Gastroesophageal sphincter (tissue), 4 donors: Measurements from ENCODE around the gene MACROD2. TPM values are rescaled to one million over a fixed set of nuclear protein-coding genes. Genes with fewer than 3 reads are reported as not detected.

Experiments used
- ATAC-seq: fragments of 150-250 bp; one replicate; pipeline ENCODE4 v1.9.1; 2016; ENCODE audit warnings: mild to moderate bottlenecking, moderate library complexity
- H3K27ac ChIP-seq, 4 donors: fragments of 200-600 bp; sonication (generic) in 3 of 4; 1 replicate in 3 of 4; 2 replicates in 1 of 4; pipeline ENCODE4 v1.5.1; 2016 to 2019
- H3K27me3 ChIP-seq: fragments of 200-600 bp; sonication (generic); one replicate; pipeline ENCODE4 v1.5.1; 2019
- H3K36me3 ChIP-seq, 2 donors: fragments of 200-600 bp; sonication (generic); one replicate each; pipeline ENCODE4 v1.5.1; 2019; ENCODE audit warnings: control low read depth in 1 of 2
- H3K4me1 ChIP-seq, 3 donors: fragments of 200-600 bp; sonication (generic); 1 replicate in 2 of 3; 2 replicates in 1 of 3; pipeline ENCODE4 v1.5.1; 2016 to 2019; ENCODE audit warnings: control low read depth in 2 of 3
- H3K4me3 ChIP-seq, 2 donors: fragments of 200-600 bp; sonication (generic); one replicate each; pipeline ENCODE4 v1.5.1; 2019; ENCODE audit warnings: mild to moderate bottlenecking in 1 of 2, moderate library complexity in 1 of 2
- H3K9me3 ChIP-seq, 3 donors: fragments of 200-600 bp; sonication (generic); one replicate each; pipeline ENCODE4 v1.5.1; 2017 to 2019; ENCODE audit warnings: control low read depth in 2 of 3
- EP300 ChIP-seq: sonication (generic); formaldehyde crosslinking; IDR thresholded peaks from one replicate; pipeline ENCODE4 v1.6.1; 2017; ENCODE audit warnings: antibody characterized with exemption, mild to moderate bottlenecking
- POLR2A ChIP-seq, 2 donors: fragments of 450-650 bp; IDR thresholded peaks; one replicate each; pipeline ENCODE4 v1.6.1; 2017; ENCODE audit warnings: antibody characterized with exemption in 2 of 2, mild to moderate bottlenecking in 2 of 2, moderate library complexity in 1 of 2
- POLR2AphosphoS5 ChIP-seq: sonication (generic); formaldehyde crosslinking; IDR thresholded peaks from one replicate; pipeline ENCODE4 v1.6.1; 2017; ENCODE audit warnings: antibody characterized with exemption
- WGBS, 2 donors: methylation state at CpG; one replicate each; pipeline ENCODE4 v1.1.5; 2018; ENCODE audit warnings: low coverage in 1 of 2; 5-methylcytosine and 5-hydroxymethylcytosine counted together
- total RNA-seq, 4 donors: library from RNA; depleted of rRNA; stranded (reverse); fragments of >200 nt; gene quantifications; one replicate each; pipeline ENCODE4 v1.1.0, GENCODE V29; 2016
- TF ChIP-seq, protein P1 (sequence below), 4 experiments: fragments of 200-600 bp in 2 of 4; fragments of 450-650 bp in 2 of 4; sonication (generic) in 1 of 4; IDR thresholded peaks; one replicate each; pipeline ENCODE4 v1.5.1; 2017 to 2019; ENCODE audit warnings: antibody characterized with exemption in 4 of 4, mild to moderate bottlenecking in 2 of 4, moderate library complexity in 2 of 4

MACROD2 gene
- total RNA-seq, 4 donors from 2014 or later: 4.0 to 12.1 (median 7.4) TPM

DNA sequence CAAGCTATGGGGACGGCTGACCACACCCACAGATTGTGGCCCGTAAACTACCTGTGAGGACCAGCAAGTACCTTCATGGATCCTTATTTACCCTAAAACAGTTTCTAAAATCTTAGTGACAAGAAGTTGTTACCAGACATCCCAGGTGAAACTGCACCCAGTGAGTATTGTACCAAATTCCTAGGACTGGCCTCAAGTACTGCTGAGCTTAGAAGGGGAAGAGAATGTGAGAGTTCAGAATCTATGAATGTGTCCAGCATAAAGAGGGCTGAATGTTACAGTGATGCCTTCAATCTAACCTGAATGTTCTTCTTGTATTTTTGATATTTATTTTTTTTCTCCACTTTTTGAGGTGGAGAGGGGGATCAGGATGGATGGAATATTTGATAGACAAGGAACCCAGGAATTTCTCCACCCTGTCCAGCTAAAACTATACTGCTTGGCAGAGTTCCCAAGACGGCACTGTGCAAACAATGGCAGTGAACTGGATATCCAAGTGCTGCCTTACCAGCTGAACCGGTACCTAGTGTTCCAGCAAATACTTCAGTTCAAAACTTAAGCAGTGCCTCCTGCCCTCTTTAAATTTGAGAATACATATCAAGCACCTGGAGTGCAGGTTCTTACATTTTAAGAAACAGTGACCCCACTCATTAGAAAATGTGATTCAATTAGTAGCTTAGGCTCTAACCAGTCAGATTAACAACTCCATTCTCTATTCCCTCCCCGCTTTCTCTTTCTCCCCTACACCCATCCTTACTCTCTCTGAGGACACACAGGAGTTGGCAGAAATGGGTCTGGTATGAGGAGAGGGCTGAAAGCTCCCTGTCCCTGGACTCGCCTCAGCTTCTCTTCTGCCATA, 769.4 kb downstream of the MACROD2 start:
- no peaks in the 10 kb centered on the region for H3K27me3 ChIP-seq
- WGBS, 2 donors: 72 to 85% methylated on average over 3 to 4 of the region's 6 CpGs
- no peak for ATAC-seq
- no peak overlapping the region for H3K27ac ChIP-seq
- TF ChIP-seq POLR2A (IDR thresholded peaks at IDR 0.05): no peak
- TF ChIP-seq EP300: no peak
- TF ChIP-seq, protein P1, sequence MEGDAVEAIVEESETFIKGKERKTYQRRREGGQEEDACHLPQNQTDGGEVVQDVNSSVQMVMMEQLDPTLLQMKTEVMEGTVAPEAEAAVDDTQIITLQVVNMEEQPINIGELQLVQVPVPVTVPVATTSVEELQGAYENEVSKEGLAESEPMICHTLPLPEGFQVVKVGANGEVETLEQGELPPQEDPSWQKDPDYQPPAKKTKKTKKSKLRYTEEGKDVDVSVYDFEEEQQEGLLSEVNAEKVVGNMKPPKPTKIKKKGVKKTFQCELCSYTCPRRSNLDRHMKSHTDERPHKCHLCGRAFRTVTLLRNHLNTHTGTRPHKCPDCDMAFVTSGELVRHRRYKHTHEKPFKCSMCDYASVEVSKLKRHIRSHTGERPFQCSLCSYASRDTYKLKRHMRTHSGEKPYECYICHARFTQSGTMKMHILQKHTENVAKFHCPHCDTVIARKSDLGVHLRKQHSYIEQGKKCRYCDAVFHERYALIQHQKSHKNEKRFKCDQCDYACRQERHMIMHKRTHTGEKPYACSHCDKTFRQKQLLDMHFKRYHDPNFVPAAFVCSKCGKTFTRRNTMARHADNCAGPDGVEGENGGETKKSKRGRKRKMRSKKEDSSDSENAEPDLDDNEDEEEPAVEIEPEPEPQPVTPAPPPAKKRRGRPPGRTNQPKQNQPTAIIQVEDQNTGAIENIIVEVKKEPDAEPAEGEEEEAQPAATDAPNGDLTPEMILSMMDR (IDR thresholded peaks at IDR 0.05): no peak
- no peak for TF ChIP-seq POLR2AphosphoS5
- H3K4me3 ChIP-seq: no peak overlapping the region
- H3K9me3 ChIP-seq: no peaks in the 10 kb centered on the region
- no peaks in the 10 kb centered on the region for H3K36me3 ChIP-seq
- no peaks in the 10 kb centered on the region for H3K4me1 ChIP-seq

DNA sequence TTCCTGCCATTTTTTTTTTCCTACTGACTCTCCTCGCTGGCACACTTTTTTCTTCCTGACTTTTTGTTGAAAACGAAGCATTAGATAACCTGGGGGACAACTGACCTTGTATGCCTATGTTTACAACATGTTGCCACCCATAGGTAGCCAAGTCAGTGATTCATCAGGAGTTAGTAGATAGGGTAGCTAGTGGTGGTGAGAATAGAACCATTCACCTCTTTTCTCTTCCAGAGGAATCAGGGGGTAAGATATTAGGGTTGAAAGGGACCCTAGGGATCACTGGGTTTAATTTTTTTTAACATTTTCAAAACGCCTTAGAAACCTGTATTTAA, 770.0 kb downstream of the MACROD2 start:
- no peak overlapping the region for H3K27ac ChIP-seq
- 57 to 86% methylated on average over 2 to 3 of the region's 3 CpGs for WGBS, 2 donors
- TF ChIP-seq EP300: no peak
- TF ChIP-seq, protein P1 (IDR thresholded peaks at IDR 0.05): no peak
- TF ChIP-seq POLR2A (IDR thresholded peaks at IDR 0.05): no peak
- TF ChIP-seq POLR2AphosphoS5: no peak

DNA sequence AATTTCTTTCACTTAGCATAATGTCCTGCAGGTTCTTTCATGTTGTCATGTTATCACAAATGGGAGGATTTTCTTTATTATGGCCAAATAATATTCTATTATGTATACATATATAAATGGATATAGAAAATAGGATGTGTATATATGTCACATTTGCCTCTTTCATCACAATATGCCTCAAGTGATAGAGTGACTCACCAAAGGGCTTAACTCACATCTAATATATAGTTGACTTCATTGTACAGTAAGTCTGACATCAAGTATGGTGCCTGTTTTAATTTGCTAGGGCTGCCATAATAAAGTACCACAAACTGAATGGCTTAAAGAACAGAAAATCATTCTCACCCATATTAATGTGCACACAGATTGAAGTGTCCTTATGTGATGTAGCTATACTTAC, 778.2 kb downstream of the MACROD2 start:
- Histone ChIP-seq H3K9me3 (no peaks in the 10 kb centered on the region), H3K36me3 (no peaks in the 10 kb centered on the region), H3K27me3 (no peaks in the 10 kb centered on the region), H3K4me3 (no peak overlapping the region), H3K4me1 (no peaks in the 10 kb centered on the region), H3K27ac (no peak overlapping the region)
- TF ChIP-seq, protein P1 (IDR thresholded peaks at IDR 0.05): no peak
- TF ChIP-seq EP300 (no peak), POLR2A (IDR thresholded peaks at IDR 0.05) (no peak), POLR2AphosphoS5 (no peak)
- ATAC-seq: no peak

More for the DNA sequence above, 770.0 kb downstream of the MACROD2 start:
- Histone ChIP-seq H3K36me3 (no peaks in the 10 kb centered on the region), H3K27me3 (no peaks in the 10 kb centered on the region), H3K9me3 (no peaks in the 10 kb centered on the region), H3K4me3 (no peak overlapping the region), H3K4me1 (no peaks in the 10 kb centered on the region)
- no peak for ATAC-seq

DNA sequence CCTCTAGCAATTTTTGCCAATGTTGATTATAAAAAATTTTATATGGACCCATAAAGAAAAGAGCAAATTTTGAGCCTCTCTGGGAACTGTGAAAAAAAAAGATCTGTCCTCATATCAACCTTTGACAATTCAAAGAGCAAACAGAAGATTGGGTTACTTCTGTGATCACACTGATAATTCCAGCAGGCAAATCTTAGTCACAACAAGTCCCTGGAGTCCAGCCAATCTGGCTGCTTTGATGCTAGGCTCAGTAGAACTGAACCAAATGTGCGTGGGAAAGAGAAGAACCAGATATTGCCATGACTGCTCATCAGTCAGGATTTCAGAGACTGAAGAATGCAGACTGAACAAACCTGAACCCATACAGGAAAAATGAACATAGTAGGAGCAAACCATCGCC, 780.5 kb downstream of the MACROD2 start:
- TF ChIP-seq POLR2AphosphoS5 (no peak), EP300 (no peak), POLR2A (IDR thresholded peaks at IDR 0.05) (no peak)
- TF ChIP-seq, protein P1 (IDR thresholded peaks at IDR 0.05): no peak
- Histone ChIP-seq H3K27ac (no peak overlapping the region), H3K36me3 (no peaks in the 10 kb centered on the region), H3K4me3 (no peak overlapping the region), H3K9me3 (no peaks in the 10 kb centered on the region), H3K4me1 (no peaks in the 10 kb centered on the region), H3K27me3 (no peaks in the 10 kb centered on the region)
- ATAC-seq: no peak
- 46 to 51% methylated on average over 2 of the region's 2 CpGs for WGBS, 2 donors

DNA sequence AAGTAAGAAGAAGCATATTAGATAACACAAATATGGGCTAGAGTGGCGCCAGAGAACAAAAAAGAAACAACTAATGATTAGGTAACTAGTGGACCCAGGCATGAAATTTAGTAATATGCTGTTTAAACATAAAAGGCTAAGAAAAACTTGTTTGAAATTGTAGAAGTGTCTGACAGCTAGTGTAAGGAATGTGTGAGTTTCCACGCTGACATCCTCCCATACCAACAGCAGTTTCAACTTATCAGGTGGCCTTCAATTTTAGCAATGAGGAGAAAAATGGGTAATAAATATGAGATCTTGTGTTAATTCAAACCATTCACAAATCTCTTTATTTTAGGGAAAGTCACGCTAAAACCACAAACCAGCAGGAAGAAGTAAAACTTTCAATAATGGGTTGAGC, 782.3 kb downstream of the MACROD2 start:
- Histone ChIP-seq H3K36me3 (no peaks in the 10 kb centered on the region), H3K9me3 (no peaks in the 10 kb centered on the region), H3K4me1 (no peaks in the 10 kb centered on the region), H3K27me3 (no peaks in the 10 kb centered on the region), H3K27ac (no peak overlapping the region), H3K4me3 (no peak overlapping the region)
- ATAC-seq: no peak
- WGBS, 2 donors: 82 to 91% methylated on average over 3 of the region's 3 CpGs
- TF ChIP-seq, protein P1 (IDR thresholded peaks at IDR 0.05): no peak
- TF ChIP-seq POLR2A (IDR thresholded peaks at IDR 0.05) (no peak), EP300 (no peak), POLR2AphosphoS5 (no peak)
